HG03460 (cell line): Measurements from ENCODE around the gene DYNLRB1.
A peak's percentile ranks its signal among the peaks of the same experiment; 100 is the strongest.

Experiments used
- ATAC-seq: cut with Tn5 transposase; IDR thresholded peaks from one replicate; pipeline ENCODE4 v1.9.1; 2021; ENCODE audit not compliant: unreplicated experiment

Gene DYNLRB1

DNA sequence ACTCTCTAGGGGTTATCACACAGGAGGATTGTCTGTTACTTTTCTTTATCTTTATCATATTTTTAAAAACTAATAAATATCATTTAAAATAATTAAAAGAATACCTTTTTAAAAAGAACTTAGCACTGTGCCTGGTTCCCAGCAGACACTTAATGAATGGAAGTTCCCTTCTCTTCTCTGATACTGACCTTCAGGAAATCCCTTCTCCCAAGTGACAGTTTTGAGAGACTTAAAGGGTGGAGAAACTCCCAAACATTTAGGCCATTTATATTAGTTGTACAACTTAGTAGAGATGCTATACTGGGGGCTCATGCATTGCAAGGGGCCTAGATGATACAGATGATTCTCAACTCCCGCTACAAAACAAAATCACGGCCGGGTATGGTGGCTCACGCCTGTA, 60.8 kb downstream of the DYNLRB1 start:
- ATAC-seq, result no peak

DNA sequence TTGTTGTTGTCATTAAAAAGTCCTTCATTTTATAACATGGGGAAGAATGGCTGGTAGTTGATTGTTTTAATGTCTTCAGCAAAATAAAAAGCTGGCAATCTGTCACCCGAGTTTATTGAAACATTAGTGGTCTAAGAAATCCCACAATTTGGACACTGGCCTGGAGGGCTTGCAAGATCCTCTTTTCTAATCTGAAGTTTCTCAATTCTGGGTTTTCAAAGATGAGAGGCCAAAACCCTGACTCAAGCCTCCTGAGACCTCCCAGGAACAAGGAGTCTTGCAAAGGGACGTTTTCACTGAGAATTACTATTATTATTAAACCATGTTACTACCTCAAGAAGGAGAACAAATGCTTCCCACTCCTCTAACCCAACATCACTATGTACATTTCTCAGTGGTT, 61.8 kb downstream of the DYNLRB1 start:
- ATAC-seq, result no peak

DNA sequence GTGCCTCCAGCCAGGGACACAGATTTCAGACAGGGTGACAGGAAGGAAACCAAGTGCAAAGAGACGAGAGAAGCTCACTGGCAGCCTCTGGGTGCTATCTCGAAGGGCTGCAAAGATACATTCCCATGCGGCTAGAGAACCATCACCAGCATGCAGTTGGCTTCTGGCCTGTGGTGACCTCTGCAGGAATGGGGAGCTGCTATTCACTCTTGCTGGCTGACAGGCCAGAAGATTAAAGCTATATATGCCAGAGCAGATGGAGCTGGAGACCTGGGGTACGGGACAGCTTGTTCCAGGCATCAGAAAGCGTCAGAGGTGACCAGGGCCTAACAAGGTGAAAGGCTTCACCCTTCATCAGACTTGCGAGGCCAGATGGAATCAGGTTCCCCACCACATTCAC, 62.3 kb downstream of the DYNLRB1 start:
- ATAC-seq, result no peak

DNA sequence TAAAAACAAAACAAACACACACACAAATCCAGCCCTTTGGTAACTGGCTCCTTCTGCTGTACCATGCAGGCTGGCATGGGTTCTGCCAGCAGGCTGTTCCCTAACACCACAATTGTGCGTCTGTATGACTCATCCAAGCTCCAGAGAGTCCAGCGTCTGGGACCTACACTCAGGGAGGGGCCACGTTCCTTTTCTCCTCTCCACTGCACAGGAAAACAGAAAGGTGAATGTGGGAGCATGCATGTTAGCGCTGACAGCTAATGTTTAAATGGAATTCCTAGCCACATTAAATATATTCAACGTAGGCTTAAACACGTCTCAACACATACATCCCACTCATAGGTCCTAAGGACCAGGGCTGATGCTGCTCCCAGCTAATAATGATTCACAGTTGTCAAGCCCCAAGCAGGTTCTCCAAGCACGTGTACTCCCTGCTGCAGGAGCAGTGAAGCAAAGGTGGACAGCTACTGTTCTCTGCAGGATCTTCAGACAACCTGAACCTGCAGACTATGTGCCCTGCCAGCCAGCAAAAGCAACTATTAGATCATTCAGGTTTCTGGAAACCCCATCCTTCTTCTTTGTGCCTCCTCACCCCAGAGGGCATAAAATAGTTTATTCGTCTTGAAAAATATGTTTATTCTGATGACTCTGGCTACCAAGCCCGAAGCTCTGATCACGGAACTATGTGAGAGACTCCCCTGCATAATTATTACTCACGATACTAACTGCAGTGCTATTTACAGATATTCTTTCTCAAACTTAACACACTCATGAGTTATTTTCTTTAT, 63.2 kb downstream of the DYNLRB1 start:
- ATAC-seq, result no peak

DNA sequence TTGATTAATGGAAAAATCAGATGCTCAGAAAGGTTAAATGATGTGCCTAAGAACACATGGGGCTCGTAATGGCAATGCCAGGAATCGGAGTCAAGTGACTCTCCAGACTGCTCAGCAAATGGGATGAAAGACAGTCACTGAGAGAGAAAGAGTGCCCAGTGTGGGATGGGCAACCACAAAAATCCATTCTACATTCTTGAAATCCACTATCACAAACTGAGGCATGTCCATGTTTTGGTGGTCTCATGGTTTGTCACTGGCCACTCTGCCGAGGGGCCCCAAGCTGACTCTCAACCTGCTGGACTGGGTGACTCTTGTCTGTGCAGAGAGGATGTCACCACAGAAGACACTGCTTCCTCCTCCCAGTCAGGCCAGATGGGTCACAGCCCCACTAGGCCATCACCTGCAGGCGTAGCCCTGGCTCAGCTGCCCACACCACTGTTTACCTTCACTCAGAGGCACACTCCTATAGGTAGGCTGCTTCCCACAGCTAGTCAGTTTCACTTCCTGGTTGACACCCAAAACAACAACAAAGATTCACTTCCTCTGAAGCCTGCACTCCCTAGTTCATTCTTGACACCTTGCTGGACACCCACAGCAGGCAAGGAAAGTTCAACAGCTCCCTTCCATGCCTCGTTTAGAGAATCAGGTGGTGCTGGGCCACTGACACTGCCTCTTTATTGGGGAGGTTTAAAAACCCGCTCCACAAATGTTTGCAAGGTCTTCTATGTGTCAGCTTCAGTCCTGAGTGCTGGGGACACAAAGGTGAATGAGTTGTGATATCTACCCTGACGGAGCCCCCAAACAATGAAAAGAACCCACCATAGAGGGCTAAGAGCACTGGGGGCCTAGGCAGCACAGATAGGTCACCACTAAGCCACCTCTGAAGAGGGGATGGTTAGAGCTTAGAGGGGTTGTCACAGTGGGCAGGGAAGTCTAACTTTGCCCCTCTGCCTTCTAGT, 64.0 kb downstream of the DYNLRB1 start:
- peak; percentile 60 for ATAC-seq

DNA sequence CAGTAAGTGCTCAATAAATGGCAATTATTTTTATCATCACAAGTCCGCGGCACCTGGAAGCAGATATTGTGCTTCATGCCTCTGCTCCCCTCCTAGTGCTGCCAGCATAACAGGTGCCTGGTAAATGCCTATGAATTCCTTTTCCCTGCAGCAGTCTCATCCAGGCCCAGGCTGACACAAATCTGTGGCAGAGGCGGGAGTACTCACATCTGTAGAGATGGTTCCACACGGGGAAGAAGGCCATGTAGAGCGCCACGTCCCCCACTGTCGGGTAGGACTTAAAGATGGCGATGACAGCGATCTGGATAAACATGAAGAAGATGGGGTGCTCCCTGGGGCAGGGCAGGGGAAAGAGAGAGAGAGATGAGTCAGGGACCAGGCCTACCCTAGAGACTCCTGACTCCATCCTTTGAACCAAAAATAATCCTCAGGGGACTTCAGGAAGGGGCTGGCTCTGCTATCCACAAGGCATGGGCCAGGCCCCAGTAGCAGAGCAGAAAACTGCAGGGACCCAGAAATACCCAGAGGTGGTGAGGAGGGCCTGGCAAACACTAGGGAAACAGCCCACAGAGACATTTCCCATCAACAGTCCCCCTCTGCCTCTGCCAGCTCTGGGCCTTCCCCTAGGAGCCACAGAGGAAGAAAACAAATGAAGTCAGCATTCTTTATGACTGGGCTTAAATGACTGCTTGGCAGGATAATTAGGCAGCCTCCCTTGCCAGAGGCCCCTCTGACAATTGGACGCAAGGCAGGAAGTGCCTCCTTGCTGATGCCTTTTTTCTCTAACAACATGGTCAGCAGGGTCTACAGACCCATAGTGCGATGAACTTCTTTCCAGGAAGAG, 65.3 kb downstream of the DYNLRB1 start:
- no peak for ATAC-seq

DNA sequence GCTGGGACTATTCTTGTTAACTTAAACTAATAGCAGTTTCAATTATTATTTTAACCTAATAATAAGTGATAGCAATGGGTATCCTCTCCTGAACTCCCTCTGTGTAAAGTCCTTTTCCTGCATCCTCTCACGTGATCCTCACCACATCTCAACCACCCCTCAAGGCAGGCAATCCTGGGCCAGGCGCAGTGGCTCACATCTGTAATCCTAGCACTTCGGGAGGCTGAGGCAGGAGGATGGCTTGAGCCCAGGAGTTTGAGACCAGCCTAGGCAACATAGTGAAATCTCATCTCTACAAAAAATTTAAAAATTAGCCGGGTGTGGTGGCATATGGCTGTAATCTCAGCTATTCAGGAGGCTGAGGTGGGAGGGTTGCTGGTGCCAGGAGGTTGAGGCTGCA, 66.0 kb downstream of the DYNLRB1 start:
- no peak for ATAC-seq

DNA sequence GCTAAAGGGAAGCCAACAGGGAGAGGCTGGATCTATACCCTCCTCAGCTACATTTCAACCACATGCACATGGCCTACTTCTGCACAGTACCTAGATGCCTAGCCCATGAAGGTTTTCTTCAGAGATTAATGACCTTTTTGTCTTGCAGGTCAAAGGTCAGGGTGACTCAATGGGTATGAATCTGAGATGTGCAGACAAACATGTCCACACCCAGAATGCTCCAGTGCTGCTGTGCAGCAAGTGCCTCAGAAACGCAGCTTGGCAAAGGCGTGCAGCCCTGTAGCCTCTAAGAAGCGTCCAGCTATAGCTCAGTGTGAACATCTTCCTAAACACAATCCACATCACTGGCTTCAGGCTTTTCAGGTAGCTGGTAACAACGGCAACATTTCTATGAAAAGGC, 66.7 kb downstream of the DYNLRB1 start:
- no peak for ATAC-seq

DNA sequence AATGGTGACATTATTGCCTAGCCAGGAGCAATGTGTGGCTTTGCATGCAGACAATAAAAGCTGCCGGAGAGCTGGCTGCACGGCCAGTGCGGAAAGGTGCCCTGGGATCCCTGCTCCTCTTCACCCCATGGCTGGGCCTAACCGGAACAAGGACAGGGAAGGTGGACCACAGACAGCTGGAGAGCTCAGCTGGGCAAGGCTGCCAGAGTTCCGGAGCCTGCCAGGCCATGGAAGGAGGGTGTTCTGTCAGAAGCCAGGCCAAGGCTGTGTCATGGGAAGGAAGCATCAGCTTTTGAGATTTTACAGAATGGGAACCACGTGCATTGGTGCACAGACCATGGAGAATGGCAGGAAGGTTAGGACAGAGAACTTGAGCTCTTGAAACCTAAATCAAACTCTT, 67.3 kb downstream of the DYNLRB1 start:
- no peak for ATAC-seq

DNA sequence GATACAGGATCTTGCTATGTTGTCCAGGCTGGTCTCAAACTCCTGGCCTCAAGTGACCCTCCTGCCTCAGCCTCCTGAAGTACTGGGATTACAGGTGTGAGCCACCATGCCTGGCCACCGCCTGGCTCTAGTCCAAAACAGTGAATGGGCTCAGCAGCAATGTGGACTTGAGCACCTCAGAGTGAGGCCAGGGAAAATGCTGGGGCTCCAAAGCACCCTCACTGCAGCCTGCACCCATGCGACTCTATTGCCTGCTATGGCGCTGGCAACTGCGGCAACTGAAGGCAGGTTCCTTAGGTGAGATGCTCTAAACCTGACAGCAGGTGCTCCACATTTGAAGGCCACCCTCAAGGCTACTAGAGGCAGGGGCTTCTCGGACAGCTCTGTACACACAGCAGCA, 68.8 kb downstream of the DYNLRB1 start:
- ATAC-seq, result no peak

DNA sequence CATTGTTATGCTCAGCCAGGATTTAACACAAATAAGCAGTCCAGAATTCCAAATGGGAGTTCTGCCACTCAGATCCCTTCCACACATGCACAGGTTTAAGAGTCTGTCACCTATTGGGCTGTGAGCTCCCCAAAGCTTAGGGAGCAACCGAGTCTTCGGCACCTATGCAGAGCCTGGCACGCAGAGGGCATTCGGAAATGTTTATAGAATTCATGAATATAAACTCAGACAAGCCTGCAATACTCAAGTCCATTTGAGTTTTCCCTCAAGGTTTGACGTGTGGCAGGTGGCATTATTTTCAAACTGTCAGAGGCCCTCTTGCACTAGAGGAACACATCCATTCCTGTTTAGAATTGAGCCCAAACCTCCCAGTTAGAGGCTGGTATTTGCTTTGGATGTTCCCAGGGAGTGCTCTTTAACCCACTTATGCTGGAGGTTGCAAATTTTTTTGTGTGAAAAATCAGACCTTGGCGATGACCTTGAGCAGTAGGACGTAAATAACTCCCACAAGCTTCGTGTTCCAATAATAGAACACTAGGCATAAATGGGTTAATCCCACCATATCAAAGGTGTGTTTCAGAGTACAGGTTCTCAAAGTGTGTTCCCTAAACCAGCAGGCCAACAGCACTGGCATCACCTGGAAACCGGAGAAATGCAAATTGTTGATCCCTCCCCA, 70.4 kb downstream of the DYNLRB1 start:
- ATAC-seq, result no peak
